ENCODE measurements around the gene MLLT6. TPM values are rescaled to one million over a fixed set of nuclear protein-coding genes. Genes with fewer than 3 reads are reported as not detected.

MLLT6 gene
- total RNA-seq, 1 donor from 2014 or later, result 20.9 TPM

DNA sequence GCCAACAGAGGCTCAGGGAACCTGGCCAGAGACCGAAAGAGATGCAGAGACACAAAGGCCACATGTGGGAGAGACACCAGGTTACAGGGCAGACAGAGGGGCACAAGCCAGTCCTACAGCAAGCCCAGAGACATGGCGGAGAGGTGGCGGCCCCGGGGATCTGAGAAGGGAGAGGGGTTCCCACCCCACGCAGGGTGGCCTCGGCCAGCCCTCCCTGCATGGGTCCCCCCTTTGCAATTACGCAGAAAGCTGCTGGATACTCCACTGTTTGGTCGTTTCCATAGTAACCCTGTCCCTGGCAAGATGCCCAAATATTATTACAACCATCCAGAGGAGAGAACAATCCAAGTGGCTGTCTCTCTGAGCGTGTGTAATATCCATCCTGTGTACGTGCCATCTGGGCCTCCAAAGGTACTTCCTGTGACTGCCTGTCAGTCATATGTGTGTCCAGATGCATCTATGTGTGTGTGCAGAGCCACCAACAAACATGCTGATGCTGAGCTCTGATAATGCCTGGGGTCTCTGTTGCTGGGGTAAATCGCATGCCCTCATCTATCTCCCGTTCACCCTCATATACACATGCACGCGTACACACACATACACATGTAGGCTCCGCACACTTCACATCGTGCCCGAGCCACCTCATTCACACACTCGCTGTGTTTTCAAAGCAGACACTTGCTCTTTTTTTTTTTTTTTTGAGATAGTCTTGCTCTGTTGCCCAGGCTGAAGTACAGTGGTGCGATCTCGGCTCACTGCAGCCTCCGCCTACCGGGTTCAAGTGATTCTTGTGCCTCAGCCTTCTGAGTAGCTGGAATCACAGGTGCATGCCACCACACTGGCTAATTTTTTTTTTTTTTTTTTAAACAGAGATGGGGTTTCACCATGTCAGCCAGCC is 37.6 kb downstream of the MLLT6 start:
- Histone ChIP-seq H3K4me3 (ENCODE audit: insufficient read depth, low read depth, low read length) (no peak overlapping the region), H3K9me3 (ENCODE audit: insufficient read depth, low read depth, low read length) (no peaks in the 10 kb centered on the region), H4K20me1 (ENCODE audit: insufficient read depth, low read length) (peaks cover 92% of the 10 kb centered on the region), H3K4me1 (ENCODE audit: insufficient read depth, low read length) (peaks cover 28% of the 10 kb centered on the region), H3K27ac (ENCODE audit: low read depth, low read length) (peak overlapping the region; percentile 50), H3K79me2 (ENCODE audit: insufficient read depth, low read length) (peaks cover 89% of the 10 kb centered on the region), H3K36me3 (ENCODE audit: insufficient read depth, low read length) (peaks cover 9% of the 10 kb centered on the region), H3K9ac (ENCODE audit: low read length) (peak overlapping the region; percentile 53), H3K27me3 (ENCODE audit: insufficient read depth, low read length) (no peaks in the 10 kb centered on the region), H2AFZ (ENCODE audit: low read depth, low read length) (no peak overlapping the region), H3K4me2 (ENCODE audit: low read length) (peak overlapping the region; percentile 54)
- Mint-ChIP-seq H3K27ac (ENCODE audit: unreplicated experiment) (peak overlapping the region; percentile 70), H3K36me3 (ENCODE audit: low read depth, unreplicated experiment) (peaks cover 7% of the 10 kb centered on the region), H3K4me1 (ENCODE audit: low read depth, unreplicated experiment) (peaks cover 35% of the 10 kb centered on the region), H3K9me3 (ENCODE audit: unreplicated experiment) (peaks cover 2% of the 10 kb centered on the region), H3K4me3 (ENCODE audit: unreplicated experiment) (no peak overlapping the region), H3K27me3 (ENCODE audit: low read depth, unreplicated experiment) (no peaks in the 10 kb centered on the region)
- FAIRE-seq (no peak), DNase-seq (ENCODE audit: low read depth) (peak; percentile 60)
- TF ChIP-seq, protein P1, sequence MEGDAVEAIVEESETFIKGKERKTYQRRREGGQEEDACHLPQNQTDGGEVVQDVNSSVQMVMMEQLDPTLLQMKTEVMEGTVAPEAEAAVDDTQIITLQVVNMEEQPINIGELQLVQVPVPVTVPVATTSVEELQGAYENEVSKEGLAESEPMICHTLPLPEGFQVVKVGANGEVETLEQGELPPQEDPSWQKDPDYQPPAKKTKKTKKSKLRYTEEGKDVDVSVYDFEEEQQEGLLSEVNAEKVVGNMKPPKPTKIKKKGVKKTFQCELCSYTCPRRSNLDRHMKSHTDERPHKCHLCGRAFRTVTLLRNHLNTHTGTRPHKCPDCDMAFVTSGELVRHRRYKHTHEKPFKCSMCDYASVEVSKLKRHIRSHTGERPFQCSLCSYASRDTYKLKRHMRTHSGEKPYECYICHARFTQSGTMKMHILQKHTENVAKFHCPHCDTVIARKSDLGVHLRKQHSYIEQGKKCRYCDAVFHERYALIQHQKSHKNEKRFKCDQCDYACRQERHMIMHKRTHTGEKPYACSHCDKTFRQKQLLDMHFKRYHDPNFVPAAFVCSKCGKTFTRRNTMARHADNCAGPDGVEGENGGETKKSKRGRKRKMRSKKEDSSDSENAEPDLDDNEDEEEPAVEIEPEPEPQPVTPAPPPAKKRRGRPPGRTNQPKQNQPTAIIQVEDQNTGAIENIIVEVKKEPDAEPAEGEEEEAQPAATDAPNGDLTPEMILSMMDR (IDR thresholded peaks at IDR 0.05; ENCODE audit: insufficient read depth, low read depth, low read length), result no peak
- no peak for TF ChIP-seq EZH2 (IDR thresholded peaks at IDR 0.05; ENCODE audit: insufficient read depth, low read length)

DNA sequence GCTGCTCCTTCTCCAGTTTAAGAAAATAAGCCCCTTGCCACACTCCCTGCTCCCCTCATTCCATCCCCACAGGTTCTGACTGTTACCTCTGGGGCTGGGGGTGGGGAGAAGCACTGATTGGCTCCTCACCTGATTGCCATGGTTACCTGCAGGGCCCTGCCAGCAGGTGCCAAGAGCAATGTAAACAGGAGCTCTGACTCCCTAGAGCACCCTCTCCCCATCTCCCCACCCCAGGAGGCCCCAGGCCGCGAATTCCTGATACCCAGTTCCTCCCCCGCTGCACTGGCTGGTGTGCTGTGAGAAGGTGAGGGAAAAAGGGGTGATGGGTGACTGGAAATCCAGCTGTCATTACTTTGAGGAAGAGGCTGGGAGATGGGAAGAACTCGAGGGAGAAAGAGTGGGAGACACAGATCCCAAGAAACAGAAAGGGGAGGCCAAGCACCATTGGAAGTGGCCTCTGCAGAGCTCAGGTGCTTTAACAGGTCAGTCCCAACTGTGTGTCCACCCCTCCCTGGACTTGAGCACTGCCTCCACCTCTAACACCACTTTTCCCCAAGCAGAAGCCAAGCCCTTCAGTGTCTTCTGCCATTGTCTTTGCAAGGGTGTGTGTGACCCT is 38.6 kb downstream of the MLLT6 start:
- H3K9me3 Mint-ChIP-seq (ENCODE audit: unreplicated experiment), result peaks cover 2% of the 10 kb centered on the region
- H3K36me3 Mint-ChIP-seq (ENCODE audit: low read depth, unreplicated experiment), result peaks cover 7% of the 10 kb centered on the region

More for the DNA sequence above, 38.6 kb downstream of the MLLT6 start:
- Histone ChIP-seq H3K27me3 (ENCODE audit: insufficient read depth, low read length) (no peaks in the 10 kb centered on the region), H3K79me2 (ENCODE audit: insufficient read depth, low read length) (peaks cover 93% of the 10 kb centered on the region), H3K4me3 (ENCODE audit: insufficient read depth, low read depth, low read length) (no peak overlapping the region), H4K20me1 (ENCODE audit: insufficient read depth, low read length) (peaks cover 83% of the 10 kb centered on the region), H3K27ac (ENCODE audit: low read depth, low read length) (no peak overlapping the region), H3K4me1 (ENCODE audit: insufficient read depth, low read length) (peaks cover 31% of the 10 kb centered on the region), H3K36me3 (ENCODE audit: insufficient read depth, low read length) (peaks cover 4% of the 10 kb centered on the region), H3K4me2 (ENCODE audit: low read length) (no peak overlapping the region), H3K9ac (ENCODE audit: low read length) (no peak overlapping the region), H2AFZ (ENCODE audit: low read depth, low read length) (no peak overlapping the region), H3K9me3 (ENCODE audit: insufficient read depth, low read depth, low read length) (no peaks in the 10 kb centered on the region)
- DNase-seq (ENCODE audit: low read depth), result no peak
- Mint-ChIP-seq H3K27ac (ENCODE audit: unreplicated experiment) (no peak overlapping the region), H3K4me3 (ENCODE audit: unreplicated experiment) (no peak overlapping the region), H3K4me1 (ENCODE audit: low read depth, unreplicated experiment) (peaks cover 35% of the 10 kb centered on the region), H3K27me3 (ENCODE audit: low read depth, unreplicated experiment) (no peaks in the 10 kb centered on the region)
- no peak for FAIRE-seq
- TF ChIP-seq, protein P1 (IDR thresholded peaks at IDR 0.05; ENCODE audit: insufficient read depth, low read depth, low read length), result no peak
- TF ChIP-seq EZH2 (IDR thresholded peaks at IDR 0.05; ENCODE audit: insufficient read depth, low read length), result no peak

All from astrocyte (in vitro differentiated cells and primary cell).